Activated CD4-positive, CD25-positive, alpha-beta regulatory T cell treated with anti-CD3 and anti-CD28 coated beads, Interleukin-2, amount 50 U/mL, for 16 hours (primary cell): ENCODE measurements around the gene NKD2.

Source experiments
- DNase-seq: peaks from one replicate; pipeline ENCODE4 v3.0.0-alpha.2; 2020; ENCODE audit warnings: low read depth, low spot score

NKD2 gene

GRCh38 chr5:978693-979092 lies 29.9 kb upstream of the NKD2 start:
- no peak for DNase-seq

GRCh38 chr5:979100-979817 lies 29.3 kb upstream of the NKD2 start:
- no peak for DNase-seq

- DNase-seq = no peak
Observed at GRCh38 chr5:980001-980588, 28.5 kb upstream of the NKD2 start.

GRCh38 chr5:980966-981365 lies 27.6 kb upstream of the NKD2 start:
- DNase-seq = no peak

GRCh38 chr5:981456-981855 lies 27.1 kb upstream of the NKD2 start:
- DNase-seq = no peak

GRCh38 chr5:982377-983237 lies 26.0 kb upstream of the NKD2 start:
- DNase-seq = no peak

- DNase-seq = no peak
Observed at GRCh38 chr5:983238-983524, 25.4 kb upstream of the NKD2 start.

- DNase-seq = no peak
Observed at GRCh38 chr5:983568-983967, 25.0 kb upstream of the NKD2 start.

- no peak for DNase-seq
Observed at GRCh38 chr5:984774-985173, 23.8 kb upstream of the NKD2 start.

GRCh38 chr5:987761-988160 lies 20.8 kb upstream of the NKD2 start:
- no peak for DNase-seq

GRCh38 chr5:988322-988721 lies 20.3 kb upstream of the NKD2 start:
- DNase-seq = no peak

GRCh38 chr5:989961-990530 lies 18.6 kb upstream of the NKD2 start:
- no peak for DNase-seq

GRCh38 chr5:991472-992267 lies 16.9 kb upstream of the NKD2 start:
- no peak for DNase-seq

GRCh38 chr5:994272-994607 lies 14.4 kb upstream of the NKD2 start:
- no peak for DNase-seq

GRCh38 chr5:994821-995220 lies 13.8 kb upstream of the NKD2 start:
- DNase-seq = no peak

GRCh38 chr5:995318-995717 lies 13.3 kb upstream of the NKD2 start:
- no peak for DNase-seq

- DNase-seq = no peak
Observed at GRCh38 chr5:997001-997474, 11.6 kb upstream of the NKD2 start.

- DNase-seq = no peak
Observed at GRCh38 chr5:997711-998110, 10.9 kb upstream of the NKD2 start.

GRCh38 chr5:998246-999031 lies 10.2 kb upstream of the NKD2 start:
- DNase-seq = no peak

GRCh38 chr5:999032-999501 lies 9.5 kb upstream of the NKD2 start:
- no peak for DNase-seq

GRCh38 chr5:999724-1000123 lies 8.9 kb upstream of the NKD2 start:
- DNase-seq = no peak
